Measurements from ENCODE around the gene PRND. TPM values are rescaled to one million over a fixed set of nuclear protein-coding genes. Genes with fewer than 3 reads are reported as not detected.
"Not testable (repeated sequence)": the region's sequence is repeated elsewhere in the genome, so short reads cannot be mapped to it uniquely, and the experiment has no call there.

Gene PRND
- total and polyA plus RNA-seq, 2 donors, result 0.04 to 30.6 TPM

- no peak for DNase-seq (ENCODE audit: extremely low spot score)
- no peaks in the 10 kb centered on the region for H3K36me3 ChIP-seq (ENCODE audit: insufficient read depth)
- 85% methylated on average over 1 of the region's 1 CpG for WGBS
Measured at GRCh38 chr20:4714818-4715217, 6.9 kb upstream of the PRND start.

GRCh38 chr20:4717816-4718570 is 3.7 kb upstream of the PRND start:
- no peaks in the 10 kb centered on the region for H3K4me1 ChIP-seq (ENCODE audit: insufficient read depth)
- DNase-seq (ENCODE audit: extremely low spot score), result no peak
- H3K27ac ChIP-seq (ENCODE audit: low read depth), result no peak overlapping the region
- 68% methylated on average over 12 of the region's 12 CpGs for WGBS
- H3K4me3 ChIP-seq (ENCODE audit: low read depth, low read length), result no peak overlapping the region
- no peaks in the 10 kb centered on the region for H3K36me3 ChIP-seq (ENCODE audit: insufficient read depth)

More at GRCh38 chr20:4714818-4715217, 6.9 kb upstream of the PRND start:
- no peak overlapping the region for H3K27ac ChIP-seq (ENCODE audit: low read depth)
- H3K4me1 ChIP-seq (ENCODE audit: insufficient read depth), result no peaks in the 10 kb centered on the region
- no peak overlapping the region for H3K4me3 ChIP-seq (ENCODE audit: low read depth, low read length)

- 95% methylated on average over 2 of the region's 2 CpGs for WGBS
- DNase-seq (ENCODE audit: extremely low spot score), result no peak
- Histone ChIP-seq H3K4me3 (ENCODE audit: low read depth, low read length) (no peak overlapping the region), H3K36me3 (ENCODE audit: insufficient read depth) (no peaks in the 10 kb centered on the region), H3K4me1 (ENCODE audit: insufficient read depth) (no peaks in the 10 kb centered on the region), H3K27ac (ENCODE audit: low read depth) (no peak overlapping the region)
Measured at GRCh38 chr20:4719190-4719589, 2.5 kb upstream of the PRND start.

- no peak overlapping the region for H3K27ac ChIP-seq (ENCODE audit: low read depth)
- H3K4me1 ChIP-seq (ENCODE audit: insufficient read depth), result no peaks in the 10 kb centered on the region
- DNase-seq (ENCODE audit: extremely low spot score), result peak; percentile 59
- 27% methylated on average over 18 of the region's 18 CpGs for WGBS
- H3K36me3 ChIP-seq (ENCODE audit: insufficient read depth), result no peaks in the 10 kb centered on the region
- H3K4me3 ChIP-seq (ENCODE audit: low read depth, low read length), result no peak overlapping the region
Measured at GRCh38 chr20:4720041-4720976, 1.4 kb upstream of the PRND start.

GRCh38 chr20:4720977-4721349 is 746 bp upstream of the PRND start:
- 39% methylated on average over 10 of the region's 10 CpGs for WGBS
- Histone ChIP-seq H3K4me3 (ENCODE audit: low read depth, low read length) (no peak overlapping the region), H3K36me3 (ENCODE audit: insufficient read depth) (no peaks in the 10 kb centered on the region), H3K27ac (ENCODE audit: low read depth) (no peak overlapping the region), H3K4me1 (ENCODE audit: insufficient read depth) (no peaks in the 10 kb centered on the region)
- no peak for DNase-seq (ENCODE audit: extremely low spot score)

DNA sequence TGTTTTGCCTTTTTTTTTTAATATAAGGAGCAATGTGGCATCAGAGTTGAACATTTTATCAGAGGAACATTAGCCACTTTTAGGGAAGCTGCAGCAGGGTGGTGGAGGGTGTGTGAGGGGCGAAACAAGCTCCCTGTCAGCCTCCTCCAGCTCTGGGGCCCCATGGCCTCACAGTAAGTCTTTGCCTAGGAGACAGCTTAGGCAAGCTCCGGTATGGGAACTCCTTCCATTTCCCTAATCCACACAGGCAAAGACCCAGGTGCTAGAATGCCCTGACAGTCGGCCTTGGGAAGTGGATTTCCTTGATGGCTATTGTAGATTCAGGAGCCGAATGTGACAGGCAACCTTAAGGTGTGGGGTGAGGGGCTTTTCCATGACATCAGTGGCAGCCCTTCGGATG is 862 bp downstream of the PRND start:
- no peak overlapping the region for H3K4me3 ChIP-seq (ENCODE audit: low read depth, low read length)
- WGBS, result 83% methylated on average over 5 of the region's 5 CpGs
- no peak overlapping the region for H3K27ac ChIP-seq (ENCODE audit: low read depth)
- DNase-seq (ENCODE audit: extremely low spot score), result no peak
- no peaks in the 10 kb centered on the region for H3K36me3 ChIP-seq (ENCODE audit: insufficient read depth)
- no peaks in the 10 kb centered on the region for H3K4me1 ChIP-seq (ENCODE audit: insufficient read depth)

DNA sequence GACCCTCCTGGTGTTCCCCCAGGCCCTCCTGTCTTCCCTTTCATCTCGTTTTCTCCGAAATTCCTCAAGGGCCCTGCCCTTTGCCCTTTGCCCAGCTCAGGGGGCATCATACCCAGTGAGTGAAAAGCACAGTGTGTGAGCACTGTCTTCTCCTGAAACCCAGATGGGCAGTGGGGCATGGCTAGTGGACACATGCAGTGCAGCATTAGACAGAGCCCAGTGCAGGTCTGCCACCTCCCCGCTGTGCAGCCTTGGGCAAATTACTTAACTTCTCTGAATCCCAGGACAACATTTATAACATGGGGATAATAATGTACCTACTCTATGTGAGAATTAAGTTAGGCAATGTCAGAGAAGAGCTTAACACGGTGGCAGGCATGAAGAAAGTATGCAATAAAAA is 1.3 kb downstream of the PRND start:
- no peak for DNase-seq (ENCODE audit: extremely low spot score)
- H3K4me1 ChIP-seq (ENCODE audit: insufficient read depth), result no peaks in the 10 kb centered on the region
- no peak overlapping the region for H3K27ac ChIP-seq (ENCODE audit: low read depth)
- H3K36me3 ChIP-seq (ENCODE audit: insufficient read depth), result no peaks in the 10 kb centered on the region
- no peak overlapping the region for H3K4me3 ChIP-seq (ENCODE audit: low read depth, low read length)
- 72% methylated on average over 4 of the region's 4 CpGs for WGBS

GRCh38 chr20:4723553-4723952 is 1.8 kb downstream of the PRND start:
- H3K27ac ChIP-seq (ENCODE audit: low read depth); H3K4me1 ChIP-seq (ENCODE audit: insufficient read depth); DNase-seq (ENCODE audit: extremely low spot score); H3K36me3 ChIP-seq (ENCODE audit: insufficient read depth); H3K4me3 ChIP-seq (ENCODE audit: low read depth, low read length): not testable (repeated sequence)
- WGBS, result 76% methylated on average over 4 of the region's 4 CpGs

- WGBS, result 88% methylated on average over 34 of the region's 34 CpGs
- no peaks in the 10 kb centered on the region for H3K36me3 ChIP-seq (ENCODE audit: insufficient read depth)
- no peak for DNase-seq (ENCODE audit: extremely low spot score)
- H3K4me3 ChIP-seq (ENCODE audit: low read depth, low read length), result no peak overlapping the region
- H3K4me1 ChIP-seq (ENCODE audit: insufficient read depth), result no peaks in the 10 kb centered on the region
- no peak overlapping the region for H3K27ac ChIP-seq (ENCODE audit: low read depth)
Measured at GRCh38 chr20:4724459-4725262, 3.0 kb downstream of the PRND start.

- Histone ChIP-seq H3K4me1 (ENCODE audit: insufficient read depth) (no peaks in the 10 kb centered on the region), H3K36me3 (ENCODE audit: insufficient read depth) (no peaks in the 10 kb centered on the region), H3K27ac (ENCODE audit: low read depth) (no peak overlapping the region), H3K4me3 (ENCODE audit: low read depth, low read length) (no peak overlapping the region)
- WGBS, result 90% methylated on average over 4 of the region's 4 CpGs
- DNase-seq (ENCODE audit: extremely low spot score), result no peak
Measured at GRCh38 chr20:4725263-4725550, 3.5 kb downstream of the PRND start.

DNA sequence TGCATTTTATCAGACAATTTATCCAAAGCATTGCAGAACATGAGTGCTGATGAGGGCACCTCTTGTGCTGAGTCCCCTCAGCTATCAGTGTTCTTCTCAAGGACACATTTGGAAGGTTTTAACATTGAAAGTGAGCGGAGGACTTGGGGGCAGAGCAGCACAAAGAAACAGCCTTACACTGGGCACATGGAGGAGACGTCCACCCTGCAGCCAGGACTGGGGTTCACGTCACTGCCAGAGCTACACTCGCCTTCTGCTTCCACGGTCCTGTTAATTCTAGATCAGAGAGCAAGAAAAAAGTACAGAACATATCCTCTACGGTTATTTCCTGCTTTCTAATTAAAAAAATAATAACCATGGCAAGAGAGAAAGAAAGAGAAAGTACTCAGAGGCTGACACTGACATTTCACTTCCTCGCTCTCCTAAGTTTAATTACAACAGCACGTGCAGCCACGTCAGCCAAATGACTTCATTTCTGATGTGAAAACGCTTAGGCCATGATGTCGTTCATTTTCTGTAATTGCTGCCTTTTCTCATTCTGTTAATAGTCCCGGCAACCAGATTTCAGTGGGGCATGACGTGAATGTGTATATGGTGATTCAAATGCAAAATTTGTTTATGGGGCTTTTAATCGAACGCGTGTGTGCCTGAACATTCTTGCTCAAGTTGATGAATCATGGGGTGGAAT is 5.1 kb downstream of the PRND start:
- Histone ChIP-seq H3K4me3 (ENCODE audit: low read depth, low read length) (no peak overlapping the region), H3K27ac (ENCODE audit: low read depth) (no peak overlapping the region), H3K4me1 (ENCODE audit: insufficient read depth) (no peaks in the 10 kb centered on the region), H3K36me3 (ENCODE audit: insufficient read depth) (no peaks in the 10 kb centered on the region)
- 55% methylated on average over 16 of the region's 16 CpGs for WGBS
- DNase-seq (ENCODE audit: extremely low spot score), result no peak

- DNase-seq (ENCODE audit: extremely low spot score), result no peak
- no peaks in the 10 kb centered on the region for H3K36me3 ChIP-seq (ENCODE audit: insufficient read depth)
- H3K27ac ChIP-seq (ENCODE audit: low read depth), result no peak overlapping the region
- H3K4me3 ChIP-seq (ENCODE audit: low read depth, low read length), result no peak overlapping the region
- H3K4me1 ChIP-seq (ENCODE audit: insufficient read depth), result no peaks in the 10 kb centered on the region
- WGBS, result 60% methylated on average over 8 of the region's 8 CpGs
Measured at GRCh38 chr20:4728120-4728760, 6.5 kb downstream of the PRND start.

DNA sequence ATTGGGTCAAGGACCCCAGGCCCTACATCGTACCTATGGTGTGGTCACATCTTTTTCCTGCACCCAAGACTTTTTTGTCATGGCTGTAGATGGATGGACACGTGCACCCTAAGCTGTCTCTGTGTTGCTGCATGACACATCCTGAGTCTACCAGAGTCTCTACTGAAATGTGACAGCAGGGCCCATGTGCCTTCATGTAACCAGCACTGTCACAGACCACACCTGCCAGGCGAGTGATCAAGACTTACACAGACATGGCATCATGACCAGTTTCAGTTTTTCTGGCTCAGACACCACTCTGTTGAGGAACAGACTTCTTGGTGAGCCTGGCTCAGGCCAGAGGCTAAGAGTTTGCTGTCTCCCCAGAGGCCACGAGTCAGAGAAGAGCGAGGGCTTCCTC is 7.6 kb downstream of the PRND start:
- H3K36me3 ChIP-seq (ENCODE audit: insufficient read depth), result no peaks in the 10 kb centered on the region
- H3K4me1 ChIP-seq (ENCODE audit: insufficient read depth), result no peaks in the 10 kb centered on the region
- no peak overlapping the region for H3K4me3 ChIP-seq (ENCODE audit: low read depth, low read length)
- DNase-seq (ENCODE audit: extremely low spot score), result no peak
- WGBS, result 81% methylated on average over 5 of the region's 5 CpGs
- H3K27ac ChIP-seq (ENCODE audit: low read depth), result no peak overlapping the region

All from urinary bladder (tissue), 4 donors.